Measurements from ENCODE around the gene FLRT3. TPM values are rescaled to one million over a fixed set of nuclear protein-coding genes. Genes with fewer than 3 reads are reported as not detected.

Gene FLRT3
- total RNA-seq, 2 donors from 2014 or later: not detected

DNA sequence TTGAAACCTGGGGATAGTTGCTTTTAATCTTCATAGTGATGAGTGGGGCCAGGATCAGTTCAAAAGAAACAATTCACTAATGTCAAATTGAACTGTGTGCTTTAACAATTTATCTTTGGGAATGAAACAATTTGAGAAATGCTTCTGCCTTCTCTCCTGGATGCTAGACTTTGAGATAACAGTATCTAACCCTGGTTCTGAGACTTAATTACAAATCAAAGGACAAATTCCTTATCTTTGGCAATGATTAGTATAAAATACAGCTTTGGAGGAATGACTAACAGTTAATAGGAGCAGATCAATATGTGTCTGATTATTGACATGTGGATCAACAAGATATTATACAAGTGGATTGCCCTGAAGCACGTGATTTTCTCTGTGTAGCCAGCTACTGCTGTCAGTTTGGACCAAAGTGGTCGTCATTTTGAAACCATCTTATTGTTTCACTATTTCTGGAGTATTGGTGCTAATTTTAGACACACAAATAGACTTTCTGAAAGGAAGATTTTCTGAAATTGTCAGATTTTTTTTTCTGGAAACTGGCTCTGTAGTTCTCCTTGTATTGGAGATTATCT, 6.2 kb upstream of the FLRT3 start:
- DNase-seq (no peak), ATAC-seq (replicated peaks in 1 of 2) (no peak)
- Mint-ChIP-seq H3K9me3 (peaks cover 0 to 8% of the 10 kb centered on the region in 2 donors), H3K27me3 (ENCODE audit: low read depth) (no peaks in the 10 kb centered on the region), H3K36me3 (ENCODE audit: insufficient read depth in 2 of 2) (no peaks in the 10 kb centered on the region), H3K27ac (no peak overlapping the region), H3K4me3 (no peak overlapping the region), H3K4me1 (ENCODE audit: low read depth) (no peaks in the 10 kb centered on the region)

DNA sequence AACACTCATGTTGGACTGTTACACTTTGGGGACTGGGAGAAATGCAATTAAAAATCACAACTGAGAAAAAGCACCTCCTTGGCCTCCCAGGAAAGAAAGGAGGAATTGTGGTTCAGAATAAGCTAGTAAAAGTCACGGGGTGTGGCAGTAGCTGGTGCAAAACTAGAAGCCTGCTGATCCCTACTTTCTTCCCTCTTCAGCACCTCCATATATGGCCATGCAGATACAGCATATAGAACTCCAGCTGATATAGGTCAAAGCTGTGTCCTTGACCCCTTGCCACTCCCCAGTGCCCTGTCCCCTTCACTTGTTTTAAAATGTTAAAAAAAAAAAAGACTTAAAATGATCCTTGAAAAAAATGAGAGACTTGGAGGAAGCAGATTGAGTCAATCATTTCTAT, 5.5 kb upstream of the FLRT3 start:
- Mint-ChIP-seq H3K36me3 (ENCODE audit: insufficient read depth in 2 of 2) (no peaks in the 10 kb centered on the region), H3K9me3 (peaks cover 0 to 8% of the 10 kb centered on the region in 2 donors), H3K4me3 (no peak overlapping the region), H3K27me3 (ENCODE audit: low read depth) (no peaks in the 10 kb centered on the region), H3K27ac (no peak overlapping the region), H3K4me1 (ENCODE audit: low read depth) (no peaks in the 10 kb centered on the region)
- DNase-seq: no peak
- ATAC-seq (replicated peaks in 1 of 2): no peak

DNA sequence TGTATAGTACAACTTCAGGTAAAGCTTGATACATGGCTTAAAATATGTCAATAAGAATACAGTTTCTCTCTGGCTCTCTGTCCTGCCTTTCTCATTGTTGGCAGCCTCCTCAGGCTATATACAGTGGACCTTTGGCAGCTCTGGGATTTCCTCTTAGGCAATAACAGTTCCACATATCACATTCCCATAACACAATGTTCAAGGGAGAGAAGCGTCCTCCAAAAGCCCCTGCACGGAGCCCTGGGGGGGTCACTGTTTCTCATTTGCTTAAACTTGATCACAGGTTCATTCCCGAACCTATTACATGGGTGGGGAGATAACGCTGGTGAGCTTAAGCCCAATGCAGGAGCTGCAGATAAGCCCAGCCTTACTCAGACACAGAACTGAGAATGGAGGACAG, 4.4 kb upstream of the FLRT3 start:
- ATAC-seq (replicated peaks in 1 of 2): no peak
- Mint-ChIP-seq H3K4me3 (no peak overlapping the region), H3K27ac (no peak overlapping the region)

DNA sequence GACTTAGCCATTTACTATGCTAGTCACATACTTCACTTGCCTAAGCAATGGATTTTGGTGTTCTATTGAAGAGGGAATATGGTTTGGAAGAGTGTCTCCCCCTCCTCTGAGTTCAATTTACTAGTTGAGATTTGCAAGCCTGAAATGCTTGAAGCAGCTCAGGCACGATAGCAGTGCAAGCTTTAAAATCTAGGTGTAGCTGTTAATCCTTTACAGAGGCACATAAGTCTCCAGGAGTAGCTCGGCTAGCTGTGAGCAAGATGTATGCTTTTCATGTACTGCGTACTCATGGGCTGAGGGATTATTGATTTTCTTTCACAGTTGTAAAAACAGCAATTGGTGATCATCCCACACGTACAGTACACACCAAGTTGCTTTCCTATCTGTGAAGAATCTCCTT, 726 bp downstream of the FLRT3 start:
- H3K4me1 Mint-ChIP-seq (ENCODE audit: low read depth): no peaks in the 10 kb centered on the region
- H3K4me3 Mint-ChIP-seq: no peak overlapping the region
- peaks cover 0 to 4% of the 10 kb centered on the region in 2 donors for H3K9me3 Mint-ChIP-seq
- no peak overlapping the region for H3K27ac Mint-ChIP-seq
- H3K36me3 Mint-ChIP-seq (ENCODE audit: insufficient read depth in 2 of 2): no peaks in the 10 kb centered on the region
- ATAC-seq (replicated peaks in 1 of 2) (no peak), DNase-seq (no peak)
- H3K27me3 Mint-ChIP-seq (ENCODE audit: low read depth): no peaks in the 10 kb centered on the region

More for the DNA sequence above, 4.4 kb upstream of the FLRT3 start:
- Mint-ChIP-seq H3K27me3 (ENCODE audit: low read depth) (no peaks in the 10 kb centered on the region), H3K4me1 (ENCODE audit: low read depth) (no peaks in the 10 kb centered on the region), H3K36me3 (ENCODE audit: insufficient read depth in 2 of 2) (no peaks in the 10 kb centered on the region), H3K9me3 (peaks cover 0 to 4% of the 10 kb centered on the region in 2 donors)
- no peak for DNase-seq

DNA sequence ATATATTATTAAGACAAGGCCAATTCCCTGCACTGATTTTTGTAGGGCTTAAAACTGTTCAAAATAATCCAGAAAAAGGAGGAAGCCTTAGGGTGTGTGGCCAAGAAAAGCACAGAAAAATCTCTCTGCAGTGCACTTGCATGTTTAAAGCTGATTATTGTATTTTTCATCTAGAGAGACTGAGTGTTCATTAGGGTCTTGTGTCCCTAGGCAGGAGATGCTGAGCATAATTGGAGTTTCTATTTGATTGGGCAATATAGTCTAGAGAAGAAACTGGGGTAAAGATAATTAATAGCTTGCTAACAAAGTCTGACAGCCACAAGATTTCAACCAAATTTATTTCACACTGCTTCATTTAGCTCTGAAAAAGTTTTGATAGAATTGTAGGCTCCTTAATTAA, 2.4 kb downstream of the FLRT3 start:
- H3K27ac Mint-ChIP-seq: no peak overlapping the region
- H3K27me3 Mint-ChIP-seq (ENCODE audit: low read depth): no peaks in the 10 kb centered on the region
- no peaks in the 10 kb centered on the region for H3K4me1 Mint-ChIP-seq (ENCODE audit: low read depth)
- no peak overlapping the region for H3K4me3 Mint-ChIP-seq
- H3K9me3 Mint-ChIP-seq: peaks cover 0 to 2% of the 10 kb centered on the region in 2 donors
- H3K36me3 Mint-ChIP-seq (ENCODE audit: insufficient read depth in 2 of 2): no peaks in the 10 kb centered on the region
- ATAC-seq (replicated peaks in 1 of 2): no peak
- no peak for DNase-seq

DNA sequence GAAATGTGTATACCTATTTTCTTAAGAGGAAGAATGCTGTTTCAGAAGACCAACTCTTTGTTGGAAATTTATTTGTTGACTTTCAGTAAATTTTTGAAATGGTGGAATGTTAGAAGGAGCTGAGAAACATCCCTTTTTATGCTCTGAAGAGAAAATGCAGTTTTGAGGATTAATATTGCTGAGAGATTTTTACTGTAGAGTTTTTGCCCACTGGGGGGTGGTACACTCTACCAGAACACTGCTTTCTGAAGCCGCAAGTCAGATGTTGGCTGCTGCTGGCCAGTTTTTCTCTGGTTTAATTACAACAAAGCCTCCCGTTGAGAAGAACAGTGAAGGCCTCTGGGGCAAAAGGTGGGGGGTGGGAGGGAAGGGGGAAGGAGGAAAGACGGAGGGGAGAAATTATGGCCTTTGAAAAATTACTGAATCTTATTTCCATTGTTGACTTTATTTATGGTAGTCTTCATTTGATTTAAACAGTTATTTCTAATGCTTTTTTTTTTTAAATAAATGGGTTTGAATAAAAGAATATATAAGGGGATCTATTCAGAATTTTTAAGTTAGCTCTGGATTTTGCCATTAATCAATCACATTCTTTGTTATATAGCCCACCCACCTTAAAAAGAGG, 3.0 kb downstream of the FLRT3 start:
- Mint-ChIP-seq H3K36me3 (ENCODE audit: insufficient read depth in 2 of 2) (no peaks in the 10 kb centered on the region), H3K27me3 (ENCODE audit: low read depth) (no peaks in the 10 kb centered on the region), H3K4me3 (no peak overlapping the region), H3K9me3 (no peaks in the 10 kb centered on the region), H3K4me1 (ENCODE audit: low read depth) (no peaks in the 10 kb centered on the region), H3K27ac (no peak overlapping the region)
- DNase-seq: no peak
- ATAC-seq (replicated peaks in 1 of 2): no peak

DNA sequence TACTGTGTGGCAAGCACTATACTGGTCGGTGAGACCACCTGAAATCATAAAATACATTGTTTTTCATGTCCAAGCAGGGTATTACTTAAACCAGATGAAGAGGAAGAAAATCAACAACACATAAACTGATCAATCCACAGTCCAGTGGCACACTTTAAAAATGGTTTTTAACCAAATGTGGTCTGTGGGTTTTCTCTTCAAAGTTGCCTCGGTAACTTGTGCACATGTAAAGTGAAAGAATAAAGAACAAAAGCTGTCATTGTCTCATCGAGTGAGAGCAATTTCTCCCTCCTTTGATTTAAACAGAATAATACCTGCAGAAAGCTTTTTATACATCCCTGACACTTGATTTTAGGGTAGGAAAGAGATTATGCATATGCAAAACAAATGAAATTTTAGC, 3.7 kb downstream of the FLRT3 start:
- H3K4me1 Mint-ChIP-seq (ENCODE audit: low read depth): no peaks in the 10 kb centered on the region
- DNase-seq (no peak), ATAC-seq (replicated peaks in 1 of 2) (no peak)
- no peak overlapping the region for H3K4me3 Mint-ChIP-seq
- no peak overlapping the region for H3K27ac Mint-ChIP-seq
- H3K9me3 Mint-ChIP-seq: no peaks in the 10 kb centered on the region
- no peaks in the 10 kb centered on the region for H3K27me3 Mint-ChIP-seq (ENCODE audit: low read depth)
- H3K36me3 Mint-ChIP-seq (ENCODE audit: insufficient read depth in 2 of 2): no peaks in the 10 kb centered on the region

DNA sequence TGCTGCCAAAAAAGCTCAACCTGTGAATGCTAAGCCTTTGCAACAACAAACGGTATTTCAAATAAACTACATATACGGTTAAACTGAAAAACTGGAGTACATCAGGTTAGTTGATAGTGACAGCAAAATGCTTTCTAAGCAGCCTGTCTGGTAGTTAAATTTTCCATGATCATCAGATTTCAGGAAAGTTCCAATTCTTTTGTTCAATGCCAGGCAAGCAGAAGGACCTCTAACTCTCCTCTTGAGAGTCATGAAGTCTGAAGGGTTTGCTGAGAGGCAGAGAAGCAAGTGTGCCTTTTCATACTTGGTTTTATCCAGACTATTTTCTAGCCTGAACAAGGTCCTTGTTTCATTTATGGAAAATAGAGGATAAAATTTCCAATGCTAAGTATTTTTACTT, 4.5 kb downstream of the FLRT3 start:
- Mint-ChIP-seq H3K4me1 (ENCODE audit: low read depth) (no peaks in the 10 kb centered on the region), H3K27me3 (ENCODE audit: low read depth) (no peaks in the 10 kb centered on the region), H3K36me3 (ENCODE audit: insufficient read depth in 2 of 2) (no peaks in the 10 kb centered on the region), H3K9me3 (no peaks in the 10 kb centered on the region), H3K4me3 (no peak overlapping the region), H3K27ac (no peak overlapping the region)
- ATAC-seq (replicated peaks in 1 of 2) (no peak), DNase-seq (no peak)

DNA sequence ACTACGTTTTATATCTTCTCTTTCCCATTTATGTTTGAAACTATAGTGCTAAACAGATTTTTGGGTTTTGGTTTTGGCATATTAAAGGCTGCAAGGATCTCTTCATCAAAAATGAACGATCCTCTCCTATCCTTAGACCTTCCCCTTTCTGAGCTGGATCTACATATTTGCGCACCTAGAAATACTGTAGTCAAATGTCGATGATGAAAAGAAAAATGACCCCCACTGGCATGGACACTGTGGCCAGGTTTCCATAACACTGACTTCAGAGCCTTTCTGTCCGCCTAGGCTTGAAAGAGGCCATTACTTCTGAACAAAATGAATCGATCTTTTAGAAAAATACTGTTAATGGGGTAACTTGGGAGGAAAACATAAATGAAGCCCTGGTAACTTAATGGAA, 5.8 kb downstream of the FLRT3 start:
- no peak for DNase-seq
- Mint-ChIP-seq H3K4me1 (ENCODE audit: low read depth) (no peaks in the 10 kb centered on the region), H3K4me3 (no peak overlapping the region), H3K27ac (no peak overlapping the region), H3K36me3 (ENCODE audit: insufficient read depth in 2 of 2) (no peaks in the 10 kb centered on the region), H3K9me3 (no peaks in the 10 kb centered on the region), H3K27me3 (ENCODE audit: low read depth) (no peaks in the 10 kb centered on the region)
- no peak for ATAC-seq (replicated peaks in 1 of 2)

DNA sequence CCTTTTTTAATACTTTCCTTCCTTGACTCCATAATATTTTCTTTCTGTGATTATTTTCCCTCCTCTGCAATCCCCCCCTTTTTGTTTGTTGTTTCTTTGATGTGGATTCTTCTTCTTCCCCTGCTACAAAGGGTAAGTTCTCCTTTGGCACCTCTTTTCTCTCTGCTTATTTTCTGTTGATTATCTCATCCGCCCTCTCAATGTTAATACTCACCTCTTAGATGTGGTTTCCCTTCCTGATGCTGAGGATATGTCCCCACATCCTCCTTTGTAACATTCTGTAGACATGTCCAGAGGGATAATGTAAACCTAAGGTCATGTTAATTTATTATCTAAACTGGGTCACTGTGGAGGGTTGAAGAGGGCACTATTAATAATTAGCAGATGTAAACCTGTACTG, 17.7 kb downstream of the FLRT3 start:
- peaks cover 0 to 2% of the 10 kb centered on the region in 2 donors for H3K36me3 Mint-ChIP-seq (ENCODE audit: insufficient read depth in 2 of 2)

DNA sequence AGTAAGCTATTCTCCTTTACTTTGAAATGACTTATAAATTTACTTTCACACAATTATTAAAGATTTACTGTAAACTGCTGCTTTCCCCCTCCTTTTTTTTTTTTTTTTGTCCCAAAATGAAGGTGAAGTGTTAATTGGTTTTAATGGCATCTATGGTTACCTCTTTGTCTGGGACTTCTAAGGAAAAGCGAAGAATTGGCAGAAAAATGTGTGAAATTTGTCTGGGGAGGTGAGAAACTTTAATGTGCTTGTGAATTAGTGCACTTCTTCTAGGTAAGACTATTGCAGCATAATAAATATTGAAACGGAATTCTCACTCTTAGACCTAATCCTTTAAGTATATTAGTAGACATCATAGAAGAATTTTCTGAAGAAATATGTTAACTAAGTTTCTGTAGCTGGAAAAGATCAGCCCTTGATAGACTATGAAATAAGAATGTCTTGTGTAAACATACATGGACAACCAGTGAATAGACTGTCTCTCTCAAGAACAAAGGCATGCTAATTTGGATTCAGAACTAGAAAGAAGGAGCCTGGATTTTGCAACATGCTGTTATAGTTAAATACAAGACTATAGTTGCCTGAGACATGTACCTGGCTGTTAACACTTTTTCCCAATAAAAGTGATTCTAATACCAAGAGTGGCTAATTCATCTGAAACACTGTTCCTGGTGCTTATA, 23.9 kb downstream of the FLRT3 start:
- no peaks in the 10 kb centered on the region for H3K4me1 Mint-ChIP-seq (ENCODE audit: low read depth)
- H3K36me3 Mint-ChIP-seq (ENCODE audit: insufficient read depth in 2 of 2): no peaks in the 10 kb centered on the region
- H3K27me3 Mint-ChIP-seq (ENCODE audit: low read depth): no peaks in the 10 kb centered on the region
- H3K4me3 Mint-ChIP-seq: no peak overlapping the region
- H3K9me3 Mint-ChIP-seq: peaks cover 3 to 5% of the 10 kb centered on the region in 2 donors
- H3K27ac Mint-ChIP-seq: no peak overlapping the region
- no peak for ATAC-seq (replicated peaks in 1 of 2)
- DNase-seq: no peak

More for the DNA sequence above, 17.7 kb downstream of the FLRT3 start:
- Mint-ChIP-seq H3K9me3 (peaks cover 5 to 17% of the 10 kb centered on the region in 2 donors), H3K27me3 (ENCODE audit: low read depth) (no peaks in the 10 kb centered on the region), H3K4me1 (ENCODE audit: low read depth) (no peaks in the 10 kb centered on the region), H3K4me3 (no peak overlapping the region), H3K27ac (no peak overlapping the region)
- ATAC-seq (replicated peaks in 1 of 2) (no peak), DNase-seq (no peak)

DNA sequence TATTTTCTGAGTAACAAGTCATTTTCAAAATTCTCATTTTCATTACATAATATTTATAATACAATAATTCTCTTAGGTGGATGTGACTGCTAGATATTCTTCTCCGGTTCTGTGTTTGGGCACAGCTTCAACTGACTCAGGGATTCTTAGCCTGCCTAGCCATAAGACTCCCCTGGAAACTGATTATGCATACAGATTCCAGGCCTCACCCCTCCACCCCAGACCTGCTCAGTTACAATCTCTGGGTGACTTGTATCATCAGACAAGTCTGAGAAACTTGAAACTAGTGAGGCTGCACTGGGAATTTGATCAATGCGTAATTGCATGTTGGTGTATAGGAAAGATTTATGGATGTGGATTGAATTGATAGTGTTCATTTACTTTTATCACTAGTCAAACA, 25.4 kb downstream of the FLRT3 start:
- no peak overlapping the region for H3K4me3 Mint-ChIP-seq
- no peaks in the 10 kb centered on the region for H3K36me3 Mint-ChIP-seq (ENCODE audit: insufficient read depth in 2 of 2)

DNA sequence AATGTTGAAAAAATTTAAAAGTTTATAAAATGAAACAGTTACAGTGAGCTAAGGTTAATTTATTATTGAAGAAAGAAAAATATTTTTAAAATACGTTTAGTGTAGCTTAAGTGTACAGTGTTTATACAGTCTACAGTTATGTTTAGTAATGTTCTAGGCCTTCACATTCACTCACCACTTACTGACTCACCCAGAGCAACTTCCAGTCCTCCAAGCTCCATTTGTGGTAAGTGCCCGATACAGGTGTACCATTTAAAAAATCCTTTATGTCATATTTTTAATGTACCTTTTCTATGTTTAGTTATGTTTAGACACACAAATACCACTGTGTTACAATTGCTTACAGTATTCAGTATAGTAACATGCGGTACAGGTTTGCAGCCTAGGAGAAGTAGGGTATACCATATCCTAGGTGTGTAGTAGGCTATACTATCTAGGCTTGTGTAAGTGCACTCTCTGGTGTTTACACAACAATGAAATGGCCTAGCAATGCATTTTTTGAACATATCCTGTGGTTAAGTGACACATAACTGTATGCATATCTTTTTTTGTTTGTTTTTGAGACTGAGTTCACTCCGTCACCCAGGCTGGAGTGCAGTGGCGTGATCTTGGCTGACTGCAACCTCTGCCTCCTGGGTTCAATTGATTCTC, 26.3 kb downstream of the FLRT3 start:
- Mint-ChIP-seq H3K4me3 (no peak overlapping the region), H3K27me3 (ENCODE audit: low read depth) (no peaks in the 10 kb centered on the region), H3K27ac (no peak overlapping the region), H3K36me3 (ENCODE audit: insufficient read depth in 2 of 2) (no peaks in the 10 kb centered on the region), H3K9me3 (peaks cover 3 to 5% of the 10 kb centered on the region in 2 donors), H3K4me1 (ENCODE audit: low read depth) (no peaks in the 10 kb centered on the region)
- ATAC-seq (replicated peaks in 1 of 2) (no peak), DNase-seq (no peak)

More for the DNA sequence above, 25.4 kb downstream of the FLRT3 start:
- H3K9me3 Mint-ChIP-seq: peaks cover 3 to 4% of the 10 kb centered on the region in 2 donors
- H3K4me1 Mint-ChIP-seq (ENCODE audit: low read depth): no peaks in the 10 kb centered on the region
- no peak overlapping the region for H3K27ac Mint-ChIP-seq
- DNase-seq (no peak), ATAC-seq (replicated peaks in 1 of 2) (no peak)
- H3K27me3 Mint-ChIP-seq (ENCODE audit: low read depth): no peaks in the 10 kb centered on the region

All from activated T-cell treated with anti-CD3 and anti-CD28 coated beads, Interleukin-2, amount 50 U/mL, for 72 hours (primary cell).